Stimulated activated CD4-positive, alpha-beta T cell treated with anti-CD3 and anti-CD28 coated beads, Interleukin-15, amount 100 ng/mL, for 1 hour (primary cell): ENCODE results near the gene RSPH4A.
"Not testable (repeated sequence)": the region's sequence is repeated elsewhere in the genome, so short reads cannot be mapped to it uniquely, and the experiment has no call there.

Source experiments
- DNase-seq, 2 donors: peaks; one replicate each; pipeline ENCODE4 v3.0.0-alpha.2; 2020; ENCODE audit warnings: low read depth in 1 of 2, low spot score in 1 of 2

Gene RSPH4A

GRCh38 chr6:116615937-116616736 is at the start of gene RSPH4A:
Gene RSPH4A, plus strand, starts transcription at chr6:116616479. Its CDS starts 145 bp downstream, at chr6:116616624.
- DNase-seq: peak; percentile 23 to 37

- DNase-seq: no peak
These were observed 48.2 kb upstream of the RSPH4A start for GRCh38 chr6:116568111-116568510.

GRCh38 chr6:116568821-116569755 is 47.2 kb upstream of the RSPH4A start:
- DNase-seq: no peak

GRCh38 chr6:116570856-116571682 is 45.2 kb upstream of the RSPH4A start, which contains the start of gene RWDD1:
Gene RWDD1, plus strand, starts transcription at chr6:116571504. Its CDS starts 79 bp downstream, at chr6:116571583.
- peak; percentile 93 to 97 for DNase-seq

DNA sequence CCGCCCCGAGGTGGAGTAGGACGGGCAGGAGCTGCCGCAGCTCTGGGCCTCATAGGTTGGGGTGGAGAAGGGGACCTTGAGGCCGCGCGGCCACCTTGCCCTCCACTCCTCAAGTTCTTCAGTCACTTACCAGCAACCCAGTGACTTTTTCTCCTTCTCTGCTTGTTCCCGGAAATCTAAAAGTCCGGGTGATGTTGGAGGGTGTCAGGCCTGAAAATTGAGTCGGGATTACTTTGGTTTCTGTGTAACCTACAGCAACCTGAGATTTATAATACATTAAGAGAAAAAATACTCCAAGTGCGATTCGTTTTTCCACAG is 44.6 kb upstream of the RSPH4A start:
- no peak for DNase-seq

GRCh38 chr6:116572162-116572561 is 44.1 kb upstream of the RSPH4A start:
- DNase-seq: no peak

DNA sequence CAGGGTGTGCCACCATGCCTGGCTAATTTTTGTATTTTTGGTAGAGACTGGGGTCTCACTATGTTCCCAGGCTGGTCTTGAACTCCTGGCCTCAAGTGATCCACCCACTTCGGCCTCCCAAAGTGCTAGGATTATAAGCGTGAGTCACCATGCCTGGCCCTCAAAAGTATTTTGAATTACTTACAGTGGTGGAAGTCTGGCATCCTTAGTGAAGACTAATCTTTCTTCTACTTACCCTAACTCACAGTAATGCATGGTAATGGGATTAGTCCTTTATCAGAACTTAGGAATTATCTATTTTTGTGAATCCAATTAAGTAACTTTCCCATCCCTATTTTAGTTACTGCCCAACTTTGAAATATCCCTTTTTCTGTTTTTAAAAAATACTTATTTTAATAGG is 41.1 kb upstream of the RSPH4A start:
- DNase-seq: no peak

- no peak for DNase-seq
These were observed 38.8 kb upstream of the RSPH4A start for GRCh38 chr6:116577486-116577885.

GRCh38 chr6:116578335-116578734 is 37.9 kb upstream of the RSPH4A start:
- DNase-seq: no peak

- DNase-seq: no peak
These were observed 37.1 kb upstream of the RSPH4A start for GRCh38 chr6:116579143-116579542.

- DNase-seq: no peak
These were observed 36.1 kb upstream of the RSPH4A start for GRCh38 chr6:116580198-116580597.

- no peak for DNase-seq
These were observed 30.0 kb upstream of the RSPH4A start for GRCh38 chr6:116586276-116586675.

DNA sequence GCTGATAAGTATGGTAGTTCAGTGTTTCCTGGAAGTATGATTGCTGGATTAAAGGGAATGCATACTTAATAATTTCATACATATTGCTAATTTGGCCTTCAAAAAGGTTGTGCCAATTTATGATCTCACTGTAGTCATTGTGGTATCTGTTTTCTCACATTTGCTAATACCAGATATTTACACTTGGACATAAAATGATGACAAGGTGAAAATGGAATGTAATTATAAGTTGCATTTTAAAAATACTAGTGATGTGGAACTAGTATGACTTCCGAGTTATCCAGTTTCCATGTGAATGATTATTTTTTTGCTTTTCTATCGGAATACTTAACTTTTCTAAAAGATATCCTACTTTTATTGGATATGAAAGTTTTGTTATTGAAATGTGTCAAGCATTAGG is 29.5 kb upstream of the RSPH4A start:
- no peak for DNase-seq

DNA sequence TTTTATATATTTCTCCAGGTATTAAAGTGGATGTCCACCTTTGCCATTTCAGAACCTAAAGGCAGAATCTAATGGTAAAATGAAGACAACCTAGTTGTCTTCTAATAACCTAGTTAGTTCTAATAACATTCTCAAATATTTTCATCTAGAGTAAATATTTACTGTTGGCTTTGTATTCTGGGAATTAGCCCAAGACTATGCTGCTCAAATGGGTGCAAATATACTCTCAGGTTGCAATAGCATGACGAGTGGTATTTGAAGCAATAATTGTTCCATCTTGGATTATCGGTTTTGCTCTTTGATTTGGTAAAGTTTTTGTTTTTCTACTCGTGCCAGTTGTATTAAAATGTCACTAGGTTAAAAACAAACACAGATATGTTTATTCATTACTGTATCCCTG is 21.0 kb upstream of the RSPH4A start:
- no peak for DNase-seq

GRCh38 chr6:116596815-116597214 is 19.5 kb upstream of the RSPH4A start:
- no peak for DNase-seq

GRCh38 chr6:116603916-116604315 is 12.4 kb upstream of the RSPH4A start:
- DNase-seq: not testable (repeated sequence)

DNA sequence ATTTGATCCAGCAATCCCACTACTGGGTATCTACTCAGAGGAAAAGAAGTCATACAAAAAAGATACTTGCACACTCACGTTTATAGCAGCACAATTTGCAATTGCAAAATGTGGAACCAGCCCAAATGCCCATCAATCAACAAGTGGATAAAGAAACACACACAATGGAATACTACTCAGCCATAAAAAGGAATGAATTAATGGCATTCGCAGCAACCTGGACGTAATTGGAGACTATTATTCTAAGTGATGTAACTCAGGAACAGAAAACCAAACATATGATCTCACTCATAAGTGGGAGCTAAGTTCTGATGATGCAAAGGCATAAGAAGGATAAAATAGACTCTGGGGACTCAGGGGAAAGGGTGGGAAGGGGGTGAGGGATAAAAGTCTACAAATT is 11.4 kb upstream of the RSPH4A start:
- DNase-seq: not testable (repeated sequence)

DNA sequence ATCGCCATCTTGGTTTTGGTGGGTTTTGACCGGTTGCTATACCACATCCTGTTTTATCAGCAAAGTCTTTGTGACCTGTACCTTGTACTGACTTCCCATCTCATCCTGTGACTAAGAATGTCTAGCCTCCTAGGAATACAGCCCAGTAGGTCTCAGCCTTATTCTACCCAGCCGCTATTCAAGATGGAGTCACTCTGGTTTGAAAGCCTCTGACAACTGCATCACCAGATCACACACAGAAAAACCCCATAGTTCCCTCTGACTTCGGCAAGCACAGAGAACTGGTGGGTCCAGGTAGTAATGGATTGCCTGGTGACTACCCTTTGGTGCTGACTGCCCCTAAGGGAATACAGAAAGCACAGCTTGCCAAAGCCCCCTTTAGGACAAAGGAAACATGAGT is 10.3 kb upstream of the RSPH4A start:
- no peak for DNase-seq

- no peak for DNase-seq
These were observed 5.2 kb upstream of the RSPH4A start for GRCh38 chr6:116611056-116611455.

DNA sequence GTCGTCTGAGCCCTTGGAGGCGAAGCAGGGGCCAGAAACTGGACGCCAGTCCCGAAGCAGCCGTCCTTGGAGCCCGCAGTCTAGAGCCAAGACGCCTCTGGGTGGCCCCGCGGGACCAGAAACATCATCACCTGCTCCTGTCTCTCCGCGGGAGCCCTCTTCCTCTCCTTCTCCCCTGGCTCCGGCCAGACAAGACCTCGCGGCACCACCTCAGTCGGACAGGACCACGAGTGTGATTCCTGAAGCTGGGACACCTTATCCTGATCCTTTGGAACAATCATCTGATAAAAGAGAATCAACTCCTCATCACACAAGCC is 416 bp downstream of the RSPH4A start:
- DNase-seq: no peak

DNA sequence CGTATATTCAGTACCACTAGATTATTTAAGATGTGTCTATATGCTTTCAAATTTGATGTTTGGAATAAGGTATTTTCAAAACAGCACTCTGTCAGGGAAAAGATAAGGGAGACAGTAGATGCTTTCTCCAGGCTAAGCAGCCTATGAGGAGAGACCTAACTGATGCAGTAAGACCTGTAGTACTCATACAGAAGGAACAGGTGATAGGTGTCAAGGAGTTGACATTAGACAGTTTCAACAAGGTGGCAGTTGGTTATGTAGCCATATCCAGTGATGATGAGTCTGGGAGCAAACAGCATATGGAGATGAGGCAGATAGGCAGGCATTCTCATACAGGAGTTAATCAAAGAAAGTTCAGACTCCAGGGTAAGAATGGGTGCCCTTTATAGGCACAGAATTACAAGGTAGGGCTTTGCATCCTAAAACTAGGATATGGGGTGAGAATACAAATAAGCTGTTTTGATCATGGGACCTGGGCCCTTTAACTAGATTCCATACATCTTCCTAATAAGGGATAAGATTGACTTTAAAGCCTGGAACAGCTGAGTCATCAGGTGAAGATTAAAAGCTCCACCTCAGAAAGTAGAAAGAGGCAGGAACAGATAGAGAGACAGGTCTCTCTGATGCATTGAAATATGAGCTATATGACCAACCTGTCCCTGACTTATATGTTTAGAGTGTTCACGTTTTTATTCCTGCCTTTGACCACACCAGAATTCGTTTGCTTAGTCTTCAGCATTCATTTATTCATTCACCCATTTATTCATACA is 7.9 kb downstream of the RSPH4A start:
- no peak for DNase-seq
